CD4-positive, alpha-beta T cell treated with Interleukin-2 at 100 ng/mL for 4 hours (primary cell): ENCODE measurements around the gene KLRF2.

Source experiments
- DNase-seq: peaks from one replicate; pipeline ENCODE4 v3.0.0-alpha.2; 2020; ENCODE audit warnings: low spot score

Gene KLRF2

GRCh38 chr12:9888665-9889273 lies 7.5 kb downstream of the KLRF2 start:
- no peak for DNase-seq

DNA sequence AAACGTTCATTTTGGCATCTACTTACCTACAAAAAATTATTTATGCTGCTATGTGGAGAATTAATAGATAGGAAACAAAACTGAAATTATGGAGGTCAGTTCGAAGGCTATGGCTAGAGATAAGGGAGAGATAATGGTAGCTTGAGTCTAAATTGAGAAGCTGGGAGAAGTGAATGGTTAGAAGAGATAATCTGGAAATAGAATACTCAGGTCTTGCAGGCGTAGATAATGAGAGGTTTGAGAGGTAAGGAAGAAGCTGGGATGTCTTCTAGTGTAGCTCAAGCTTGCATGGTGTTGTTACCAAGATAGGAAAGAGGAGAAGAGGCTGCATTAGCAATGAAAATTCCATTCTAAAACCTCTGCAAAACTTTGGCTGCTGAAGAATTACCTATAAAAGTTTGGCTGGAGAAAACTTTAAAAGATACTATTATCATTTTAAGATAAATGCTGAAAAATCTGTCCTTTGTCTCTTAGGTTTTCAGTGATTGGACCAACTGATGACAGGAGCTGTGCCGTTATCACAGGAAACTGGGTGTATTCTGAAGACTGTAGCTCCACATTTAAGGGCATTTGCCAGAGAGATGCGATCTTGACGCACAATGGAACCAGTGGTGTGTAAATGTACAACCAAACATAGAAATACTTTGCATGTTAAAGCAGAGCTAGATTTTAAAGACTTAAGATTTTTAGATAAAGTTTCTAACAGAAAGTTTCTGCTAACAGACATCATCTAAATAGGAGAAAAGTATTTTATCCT lies 14.1 kb downstream of the KLRF2 start:
- no peak for DNase-seq

GRCh38 chr12:9897535-9897934 lies 16.2 kb downstream of the KLRF2 start:
- DNase-seq: no peak

- DNase-seq: no peak
These were observed 17.9 kb downstream of the KLRF2 start for GRCh38 chr12:9899209-9899608.

GRCh38 chr12:9900930-9901329 lies 19.6 kb downstream of the KLRF2 start:
- DNase-seq: no peak

GRCh38 chr12:9902539-9903228 lies 21.4 kb downstream of the KLRF2 start:
- DNase-seq: no peak

GRCh38 chr12:9906873-9907272 lies 25.6 kb downstream of the KLRF2 start:
- DNase-seq: peak; percentile 79

DNA sequence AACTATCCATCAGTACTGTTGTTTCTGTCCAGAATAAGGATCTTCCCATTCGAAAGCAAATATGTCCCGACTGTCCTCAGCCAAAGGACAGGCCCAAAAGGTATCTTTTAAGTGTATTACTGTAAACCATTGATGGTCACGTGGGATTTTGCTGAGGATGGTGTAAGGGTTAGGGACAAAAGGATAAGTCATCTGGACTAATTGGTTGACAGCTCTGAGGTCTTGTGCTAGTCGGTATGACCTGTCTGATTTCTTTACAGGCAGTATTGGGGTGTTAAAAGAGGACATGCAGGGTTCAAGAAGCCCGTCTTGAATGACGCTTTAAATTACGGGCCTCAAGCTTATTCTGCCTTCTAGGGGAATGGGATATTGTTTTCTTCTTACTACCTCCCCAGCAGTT lies 26.5 kb downstream of the KLRF2 start:
- no peak for DNase-seq

DNA sequence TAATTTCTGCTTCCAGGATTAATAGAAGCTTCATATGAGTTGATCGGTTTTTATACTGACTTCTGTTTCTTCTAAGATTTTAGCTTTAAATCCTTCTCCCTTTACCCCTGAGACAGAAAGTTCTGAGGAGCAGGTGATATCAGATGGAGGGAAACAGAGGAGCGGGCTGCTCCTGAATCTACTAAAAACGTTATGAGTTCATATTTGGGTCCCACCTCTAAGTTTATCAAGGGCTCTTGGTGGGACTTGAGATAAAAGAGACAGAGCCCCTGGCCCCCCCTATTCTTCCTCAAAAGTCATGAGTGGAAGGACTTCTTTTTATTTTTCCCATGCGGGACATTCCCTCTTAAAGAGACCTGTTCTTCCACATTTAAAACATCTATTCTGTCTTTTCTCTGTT lies 27.1 kb downstream of the KLRF2 start:
- DNase-seq: no peak

DNA sequence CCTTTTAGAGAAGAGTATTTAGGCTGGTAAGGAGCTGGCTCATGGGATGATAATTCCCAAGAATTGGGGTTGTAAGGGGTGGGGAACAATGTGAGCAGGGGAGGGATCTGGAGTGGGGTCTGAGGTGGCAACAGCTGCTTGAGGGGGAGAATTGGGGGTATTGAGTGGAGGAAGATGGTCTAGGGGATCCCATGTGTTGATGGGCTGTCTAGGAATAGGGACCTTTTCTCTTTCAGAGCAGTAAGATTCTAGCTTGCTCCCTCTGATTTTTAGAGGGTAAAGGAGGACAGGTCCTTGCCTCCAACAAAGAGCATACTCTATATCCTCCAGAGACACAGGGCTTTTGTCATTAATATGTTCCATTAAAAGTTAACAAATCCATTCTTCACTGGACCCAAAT lies 28.4 kb downstream of the KLRF2 start:
- no peak for DNase-seq

GRCh38 chr12:9910716-9911421 lies 29.6 kb downstream of the KLRF2 start:
- DNase-seq: no peak

DNA sequence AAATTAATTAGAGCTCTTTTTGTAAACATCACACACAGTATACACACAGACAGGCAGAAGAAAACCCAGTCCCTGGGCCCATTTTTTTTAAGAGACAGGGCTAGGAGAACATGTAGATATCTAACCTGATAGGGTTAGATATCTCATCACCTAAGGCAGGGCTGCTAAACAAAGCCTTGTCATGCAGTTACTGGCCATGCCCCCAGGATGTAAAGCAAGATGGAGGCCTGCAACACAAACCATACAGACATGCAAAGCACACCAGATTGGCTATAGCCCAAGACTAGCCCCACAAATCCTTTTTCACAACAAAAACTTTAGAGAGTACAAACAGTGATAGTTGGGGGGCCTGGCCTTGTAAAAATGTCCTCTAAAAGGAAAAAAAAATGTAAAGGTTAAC lies 30.4 kb downstream of the KLRF2 start:
- DNase-seq: no peak

GRCh38 chr12:9919443-9919842 lies 38.2 kb downstream of the KLRF2 start:
- DNase-seq: no peak

DNA sequence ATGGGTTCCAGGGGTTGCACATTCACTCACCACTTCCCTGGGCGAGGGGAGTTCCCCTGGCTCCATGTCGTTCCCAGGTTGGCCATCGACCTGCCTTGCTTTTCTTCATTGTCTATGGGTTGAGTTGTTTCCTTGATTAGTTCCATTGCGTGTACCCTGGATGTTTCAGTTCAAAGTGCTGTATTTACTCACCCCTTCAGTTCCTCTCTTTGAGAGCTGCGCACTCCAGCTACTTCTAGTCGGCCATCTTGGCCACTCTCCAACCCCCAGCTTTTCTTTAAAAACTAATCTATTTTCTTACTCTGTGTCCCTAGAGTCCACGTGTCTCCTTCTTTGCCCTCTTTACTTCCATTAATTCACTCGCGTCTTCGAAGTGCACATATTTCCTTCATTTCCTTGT lies 39.2 kb downstream of the KLRF2 start:
- no peak for DNase-seq

DNA sequence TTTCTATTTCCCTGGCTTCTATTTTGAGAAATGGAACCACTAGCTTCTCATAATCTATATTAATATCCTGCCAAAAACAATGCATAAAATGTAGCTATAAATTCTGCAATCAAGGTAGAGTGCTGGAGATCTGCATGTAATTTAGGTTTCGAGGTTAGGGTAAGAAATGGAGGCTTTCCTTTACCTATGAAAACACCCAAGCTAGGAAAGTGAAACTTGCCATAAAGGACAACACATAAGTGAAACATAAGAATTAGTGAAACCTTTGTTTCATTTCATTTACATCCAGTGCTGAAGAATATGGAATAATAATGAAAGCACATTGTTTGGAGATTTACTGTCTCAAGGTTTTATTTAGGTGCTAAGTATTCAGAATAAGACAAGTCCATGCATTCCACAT lies 41.1 kb downstream of the KLRF2 start:
- no peak for DNase-seq

- DNase-seq: peak; percentile 55
These were observed 44.6 kb downstream of the KLRF2 start for GRCh38 chr12:9925705-9926393.

DNA sequence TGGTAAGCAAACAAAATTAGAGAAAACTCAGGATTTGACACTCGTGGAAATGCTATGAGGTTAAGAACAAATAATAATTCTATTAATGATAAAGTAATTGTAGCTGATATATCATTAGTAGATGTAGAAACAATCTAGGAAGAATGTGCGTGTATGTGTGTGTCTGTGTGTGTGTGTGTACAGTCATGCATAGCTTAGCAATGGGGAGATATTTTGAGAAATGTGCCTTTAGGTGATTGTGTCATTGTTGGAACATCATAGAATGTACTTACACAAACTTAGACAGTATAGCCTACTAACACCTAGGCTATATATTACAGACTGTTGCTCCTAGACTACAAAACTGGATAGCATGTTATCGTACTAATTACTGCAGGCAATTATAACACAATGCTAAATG lies 45.6 kb downstream of the KLRF2 start:
- DNase-seq: no peak

DNA sequence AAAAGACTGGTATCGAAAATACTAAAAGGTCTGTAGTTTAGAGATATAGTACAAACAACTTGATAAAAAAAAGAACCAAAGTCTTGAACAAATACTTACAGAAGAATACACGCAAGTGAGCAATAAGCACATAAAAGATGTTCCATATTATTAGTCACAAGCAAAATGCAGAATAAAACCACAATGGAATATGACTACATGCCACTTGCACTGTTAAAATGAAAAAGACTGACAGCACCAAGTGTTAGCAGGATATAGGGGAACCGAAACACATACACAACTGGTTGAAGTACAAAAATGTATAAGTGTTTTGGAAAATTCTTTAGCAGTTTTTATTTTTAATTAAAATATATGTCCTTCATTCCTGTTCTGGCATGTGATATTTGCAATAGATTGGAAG lies 47.3 kb downstream of the KLRF2 start:
- no peak for DNase-seq

GRCh38 chr12:9931245-9931644 lies 50.0 kb downstream of the KLRF2 start:
- DNase-seq: no peak

DNA sequence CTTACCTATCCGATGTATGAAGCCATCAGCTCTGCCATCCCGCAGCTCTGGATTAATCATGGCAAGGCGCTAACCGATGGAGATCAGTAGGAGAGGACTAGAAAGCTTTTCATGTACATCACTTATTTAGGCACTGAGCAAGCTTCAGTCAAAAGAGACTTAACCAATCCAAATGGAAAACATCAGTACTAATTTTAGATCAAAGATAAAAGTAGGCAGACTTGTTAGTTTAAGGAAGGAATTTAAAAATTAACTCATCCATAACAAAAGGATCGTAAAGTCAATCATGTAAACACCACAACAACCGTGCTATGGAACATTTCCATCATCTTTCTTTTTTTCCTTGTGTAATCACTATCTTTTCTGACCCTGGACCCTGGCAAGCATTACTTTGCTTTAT lies 51.0 kb downstream of the KLRF2 start, which contains the start of gene CLEC2A:
CLEC2A (minus strand) TSS at position 101 of the 400 bp plus-strand sequence; CDS start at position 60, 41 bp downstream.
- no peak for DNase-seq

- no peak for DNase-seq
These were observed 52.7 kb downstream of the KLRF2 start for GRCh38 chr12:9933958-9934357.

- no peak for DNase-seq
These were observed 53.7 kb downstream of the KLRF2 start for GRCh38 chr12:9935026-9935425.
